Tibial artery (tissue), 4 donors: ENCODE results near the gene C8A.

ENCODE experiments used
- DNase-seq, 2 donors: peaks; one replicate each; pipeline ENCODE4 v3.0.0-alpha.2; 2019
- H3K27ac ChIP-seq, 2 donors: fragments of 200-600 bp; sonication (generic) in 1 of 2; 1 replicate in 1 of 2; 2 replicates in 1 of 2; pipeline ENCODE4 v1.5.1; 2018 to 2019; ENCODE audit warnings: mild to moderate bottlenecking in 1 of 2
- H3K27me3 ChIP-seq, 2 donors: fragments of 200-600 bp; sonication (generic) in 1 of 2; one replicate each; pipeline versions ENCODE4 v1.5.1 to v1.6.0; 2016 to 2019
- H3K36me3 ChIP-seq, 3 donors: fragments of 200-600 bp; sonication (generic) in 2 of 3; one replicate each; pipeline ENCODE4 v1.5.1; 2016 to 2019; ENCODE audit warnings: mild to moderate bottlenecking in 2 of 3
- H3K4me1 ChIP-seq, 4 donors: fragments of 200-600 bp; sonication (generic) in 2 of 4; 1 replicate in 3 of 4; 2 replicates in 1 of 4; pipeline ENCODE4 v1.5.1; 2016 to 2019
- H3K4me3 ChIP-seq, 2 donors: fragments of 200-600 bp; sonication (generic) in 1 of 2; 1 replicate in 1 of 2; 2 replicates in 1 of 2; pipeline ENCODE4 v1.5.1; 2018 to 2019; ENCODE audit warnings: mild to moderate bottlenecking in 2 of 2
- H3K9me3 ChIP-seq, 3 donors: fragments of 200-600 bp; sonication (generic) in 1 of 3; one replicate each; pipeline ENCODE4 v1.5.1; 2016 to 2019
- CTCF ChIP-seq, 2 experiments: fragments of 200-600 bp in 1 of 2; fragments of 450-650 bp in 1 of 2; IDR thresholded peaks; one replicate each; pipeline ENCODE4 v1.5.1; 2017 to 2019; ENCODE audit warnings: antibody characterized with exemption in 2 of 2, mild to moderate bottlenecking in 1 of 2, moderate library complexity in 1 of 2
- intact Hi-C: fragments of 100-400 bp; cut with DNase I; formaldehyde crosslinking; loops from one replicate; pipeline ENCODE4 v1.15.0; 2023; ENCODE audit warnings: low total_unique reads

C8A gene

DNA sequence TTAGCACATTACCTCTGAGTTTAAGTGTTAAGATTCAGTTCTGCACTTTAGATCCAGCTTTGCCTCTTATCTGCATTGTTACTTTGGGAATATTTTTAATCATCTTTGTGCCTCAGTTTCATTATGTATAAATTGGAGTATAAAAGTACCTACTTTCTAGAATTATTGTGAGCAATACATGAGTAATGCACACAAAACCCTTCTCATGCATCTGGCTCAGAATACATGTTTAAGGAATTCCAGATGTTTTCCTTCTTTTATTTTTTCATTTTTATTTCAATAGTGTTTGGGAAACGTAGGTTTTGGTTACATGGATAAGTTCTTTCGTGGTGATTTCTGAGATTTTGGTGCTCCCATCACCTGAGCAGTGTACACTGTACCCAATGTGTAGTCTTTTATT lies 14.2 kb downstream of the C8A start:
- Histone ChIP-seq H3K4me1 (no peaks in the 10 kb centered on the region), H3K27ac (no peak overlapping the region), H3K36me3 (no peaks in the 10 kb centered on the region), H3K9me3 (peaks cover 0 to 4% (median 0%) of the 10 kb centered on the region in 3 donors), H3K4me3 (no peak overlapping the region), H3K27me3 (no peaks in the 10 kb centered on the region)
- intact Hi-C loops, result no loop called here
- TF ChIP-seq CTCF (IDR thresholded peaks at IDR 0.05), result no peak
- no peak for DNase-seq

DNA sequence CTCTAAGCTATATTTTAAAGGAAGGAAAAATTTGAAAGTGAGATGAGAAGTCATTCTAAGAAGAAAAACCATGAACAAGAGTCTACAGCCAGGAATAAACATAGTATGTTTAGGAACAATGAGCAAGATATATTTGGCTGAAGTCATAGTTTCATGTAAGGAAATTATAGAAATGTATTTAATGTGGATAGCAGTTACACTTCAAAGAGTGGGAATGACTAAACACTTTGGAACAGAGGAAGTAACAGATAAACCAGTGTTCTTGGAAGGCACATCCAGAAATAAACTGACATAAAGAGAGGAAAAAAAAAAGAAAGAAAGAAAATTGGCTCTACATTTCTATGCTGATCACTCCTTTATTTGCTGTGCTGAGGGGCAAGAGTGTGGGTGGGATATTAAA lies 18.0 kb downstream of the C8A start:
- DNase-seq, result no peak
- intact Hi-C loops, result no loop called here

DNA sequence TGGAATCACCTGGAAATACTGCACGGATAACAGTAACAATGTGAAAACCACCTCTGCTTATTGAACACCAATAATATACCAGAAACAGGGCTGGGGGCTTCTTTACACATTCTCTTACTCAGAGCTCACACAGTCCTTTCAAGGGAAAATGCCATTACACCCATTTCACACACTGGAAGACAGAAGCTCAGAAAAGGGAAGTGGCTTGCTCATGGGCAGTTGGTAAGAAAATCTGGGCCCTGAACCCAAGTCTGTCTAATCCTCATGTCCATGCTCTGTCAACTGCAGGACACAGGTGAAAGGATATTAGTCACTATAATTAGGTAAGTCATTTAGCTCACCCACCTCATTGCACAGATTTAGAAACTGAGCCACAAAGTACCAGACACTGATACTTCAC lies 18.6 kb downstream of the C8A start:
- intact Hi-C loops, result no loop called here
- DNase-seq, result no peak
- Histone ChIP-seq H3K36me3 (no peaks in the 10 kb centered on the region), H3K4me1 (no peaks in the 10 kb centered on the region), H3K27me3 (no peaks in the 10 kb centered on the region), H3K9me3 (no peaks in the 10 kb centered on the region), H3K27ac (no peak overlapping the region), H3K4me3 (no peak overlapping the region)
- no peak for TF ChIP-seq CTCF (IDR thresholded peaks at IDR 0.05)

More for the DNA sequence above, 18.0 kb downstream of the C8A start:
- no peaks in the 10 kb centered on the region for H3K9me3 ChIP-seq
- H3K4me1 ChIP-seq, result no peaks in the 10 kb centered on the region
- H3K36me3 ChIP-seq, result no peaks in the 10 kb centered on the region
- H3K27ac ChIP-seq, result no peak overlapping the region
- no peaks in the 10 kb centered on the region for H3K27me3 ChIP-seq
- no peak overlapping the region for H3K4me3 ChIP-seq
- TF ChIP-seq CTCF (IDR thresholded peaks at IDR 0.05), result no peak

- no peak overlapping the region for H3K27ac ChIP-seq
- H3K4me3 ChIP-seq, result no peak overlapping the region
- no peak for TF ChIP-seq CTCF (IDR thresholded peaks at IDR 0.05)
- H3K9me3 ChIP-seq, result no peaks in the 10 kb centered on the region
- H3K4me1 ChIP-seq, result no peaks in the 10 kb centered on the region
- H3K36me3 ChIP-seq, result no peaks in the 10 kb centered on the region
- no peaks in the 10 kb centered on the region for H3K27me3 ChIP-seq
- no peak for DNase-seq
- intact Hi-C loops, result no loop called here
Observed at GRCh38 chr1:56874689-56875088, 20.1 kb downstream of the C8A start.

GRCh38 chr1:56877973-56878372 lies 23.4 kb downstream of the C8A start:
- H3K4me3 ChIP-seq, result no peak overlapping the region
- H3K36me3 ChIP-seq, result no peaks in the 10 kb centered on the region
- H3K27ac ChIP-seq, result no peak overlapping the region
- H3K4me1 ChIP-seq, result no peaks in the 10 kb centered on the region
- no peak for DNase-seq
- H3K27me3 ChIP-seq, result peaks cover 0 to 3% of the 10 kb centered on the region in 2 donors
- TF ChIP-seq CTCF (IDR thresholded peaks at IDR 0.05), result no peak
- intact Hi-C loops, result no loop called here
- no peaks in the 10 kb centered on the region for H3K9me3 ChIP-seq

DNA sequence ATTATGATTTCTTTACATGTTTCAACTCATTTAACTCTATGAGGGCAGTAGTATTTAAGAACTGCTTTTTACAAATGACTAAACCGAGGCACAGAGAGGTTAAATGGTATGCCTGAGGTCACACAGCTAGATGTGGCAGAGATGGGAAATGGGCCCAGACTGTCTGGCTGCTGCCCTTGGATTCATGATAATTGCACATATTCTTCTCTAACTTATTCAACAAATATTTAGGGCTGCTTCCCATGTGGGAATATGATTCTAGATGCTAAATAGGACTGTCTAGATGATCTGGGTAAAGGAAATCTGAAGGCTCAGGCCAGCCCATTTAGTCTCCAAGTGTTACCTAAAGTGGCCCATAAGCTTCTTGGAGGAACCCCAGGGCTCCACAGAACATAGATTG lies 26.2 kb downstream of the C8A start:
- Histone ChIP-seq H3K36me3 (no peaks in the 10 kb centered on the region), H3K27me3 (peaks cover 0 to 3% of the 10 kb centered on the region in 2 donors), H3K4me1 (no peaks in the 10 kb centered on the region), H3K9me3 (no peaks in the 10 kb centered on the region), H3K4me3 (no peak overlapping the region), H3K27ac (no peak overlapping the region)
- intact Hi-C loops, result no loop called here
- TF ChIP-seq CTCF (IDR thresholded peaks at IDR 0.05), result no peak
- no peak for DNase-seq
